ENCODE data around the gene SV2C.
"Not testable (repeated sequence)": the region's sequence is repeated elsewhere in the genome, so short reads cannot be mapped to it uniquely, and the experiment has no call there.

Gene SV2C

GRCh38 chr5:76199336-76200318 is 116.4 kb downstream of the SV2C start:
- no peak for DNase-seq (ENCODE audit: low spot score)

- DNase-seq (ENCODE audit: low spot score): no peak
Measured at GRCh38 chr5:76202182-76202581, 119.0 kb downstream of the SV2C start.

GRCh38 chr5:76204191-76204590 is 121.0 kb downstream of the SV2C start:
- no peak for DNase-seq (ENCODE audit: low spot score)

GRCh38 chr5:76204713-76205112 is 121.5 kb downstream of the SV2C start:
- no peak for DNase-seq (ENCODE audit: low spot score)

GRCh38 chr5:76207120-76207519 is 123.9 kb downstream of the SV2C start:
- DNase-seq (ENCODE audit: low spot score): no peak

GRCh38 chr5:76209297-76209696 is 126.1 kb downstream of the SV2C start:
- no peak for DNase-seq (ENCODE audit: low spot score)

GRCh38 chr5:76210946-76211345 is 127.8 kb downstream of the SV2C start:
- no peak for DNase-seq (ENCODE audit: low spot score)

- no peak for DNase-seq (ENCODE audit: low spot score)
Measured at GRCh38 chr5:76213858-76214257, 130.7 kb downstream of the SV2C start.

GRCh38 chr5:76216748-76217147 is 133.6 kb downstream of the SV2C start:
- no peak for DNase-seq (ENCODE audit: low spot score)

- no peak for DNase-seq (ENCODE audit: low spot score)
Measured at GRCh38 chr5:76219636-76220035, 136.5 kb downstream of the SV2C start.

- DNase-seq (ENCODE audit: low spot score): no peak
Measured at GRCh38 chr5:76221311-76221710, 138.1 kb downstream of the SV2C start.

- DNase-seq (ENCODE audit: low spot score): no peak
Measured at GRCh38 chr5:76222318-76222717, 139.1 kb downstream of the SV2C start.

GRCh38 chr5:76223696-76224095 is 140.5 kb downstream of the SV2C start:
- no peak for DNase-seq (ENCODE audit: low spot score)

- no peak for DNase-seq (ENCODE audit: low spot score)
Measured at GRCh38 chr5:76224898-76225297, 141.7 kb downstream of the SV2C start.

- DNase-seq (ENCODE audit: low spot score): peak; percentile 9
Measured at GRCh38 chr5:76225336-76225735, 142.2 kb downstream of the SV2C start.

GRCh38 chr5:76229900-76230299 is 146.7 kb downstream of the SV2C start:
- no peak for DNase-seq (ENCODE audit: low spot score)

- no peak for DNase-seq (ENCODE audit: low spot score)
Measured at GRCh38 chr5:76230711-76231285, 147.6 kb downstream of the SV2C start.

GRCh38 chr5:76234665-76235064 is 151.5 kb downstream of the SV2C start:
- DNase-seq (ENCODE audit: low spot score): no peak

GRCh38 chr5:76236684-76237083 is 153.5 kb downstream of the SV2C start:
- no peak for DNase-seq (ENCODE audit: low spot score)

- DNase-seq (ENCODE audit: low spot score): no peak
Measured at GRCh38 chr5:76240336-76240735, 157.2 kb downstream of the SV2C start.

GRCh38 chr5:76242155-76242554 is 159.0 kb downstream of the SV2C start:
- not testable (repeated sequence) for DNase-seq (ENCODE audit: low spot score)

- no peak for DNase-seq (ENCODE audit: low spot score)
Measured at GRCh38 chr5:76245590-76245989, 162.4 kb downstream of the SV2C start.

- DNase-seq (ENCODE audit: low spot score): no peak
Measured at GRCh38 chr5:76249621-76250020, 166.4 kb downstream of the SV2C start.

All from SW480 (cell line).